Tibial artery (tissue), 4 donors: ENCODE data around the gene NPFFR1.

Experiments
- DNase-seq, 2 donors: peaks; one replicate each; pipeline ENCODE4 v3.0.0-alpha.2; 2019
- H3K27ac ChIP-seq, 2 donors: fragments of 200-600 bp; sonication (generic) in 1 of 2; 1 replicate in 1 of 2; 2 replicates in 1 of 2; pipeline ENCODE4 v1.5.1; 2018 to 2019; ENCODE audit warnings: mild to moderate bottlenecking in 1 of 2
- H3K27me3 ChIP-seq, 2 donors: fragments of 200-600 bp; sonication (generic) in 1 of 2; one replicate each; pipeline versions ENCODE4 v1.5.1 to v1.6.0; 2016 to 2019
- H3K36me3 ChIP-seq, 3 donors: fragments of 200-600 bp; sonication (generic) in 2 of 3; one replicate each; pipeline ENCODE4 v1.5.1; 2016 to 2019; ENCODE audit warnings: mild to moderate bottlenecking in 2 of 3
- H3K4me1 ChIP-seq, 4 donors: fragments of 200-600 bp; sonication (generic) in 2 of 4; 1 replicate in 3 of 4; 2 replicates in 1 of 4; pipeline ENCODE4 v1.5.1; 2016 to 2019
- H3K4me3 ChIP-seq, 2 donors: fragments of 200-600 bp; sonication (generic) in 1 of 2; 1 replicate in 1 of 2; 2 replicates in 1 of 2; pipeline ENCODE4 v1.5.1; 2018 to 2019; ENCODE audit warnings: mild to moderate bottlenecking in 2 of 2
- H3K9me3 ChIP-seq, 3 donors: fragments of 200-600 bp; sonication (generic) in 1 of 3; one replicate each; pipeline ENCODE4 v1.5.1; 2016 to 2019
- CTCF ChIP-seq, 2 experiments: fragments of 200-600 bp in 1 of 2; fragments of 450-650 bp in 1 of 2; IDR thresholded peaks; one replicate each; pipeline ENCODE4 v1.5.1; 2017 to 2019; ENCODE audit warnings: antibody characterized with exemption in 2 of 2, mild to moderate bottlenecking in 1 of 2, moderate library complexity in 1 of 2
- intact Hi-C: fragments of 100-400 bp; cut with DNase I; formaldehyde crosslinking; loops from one replicate; pipeline ENCODE4 v1.15.0; 2023; ENCODE audit warnings: low total_unique reads

Gene NPFFR1

DNA sequence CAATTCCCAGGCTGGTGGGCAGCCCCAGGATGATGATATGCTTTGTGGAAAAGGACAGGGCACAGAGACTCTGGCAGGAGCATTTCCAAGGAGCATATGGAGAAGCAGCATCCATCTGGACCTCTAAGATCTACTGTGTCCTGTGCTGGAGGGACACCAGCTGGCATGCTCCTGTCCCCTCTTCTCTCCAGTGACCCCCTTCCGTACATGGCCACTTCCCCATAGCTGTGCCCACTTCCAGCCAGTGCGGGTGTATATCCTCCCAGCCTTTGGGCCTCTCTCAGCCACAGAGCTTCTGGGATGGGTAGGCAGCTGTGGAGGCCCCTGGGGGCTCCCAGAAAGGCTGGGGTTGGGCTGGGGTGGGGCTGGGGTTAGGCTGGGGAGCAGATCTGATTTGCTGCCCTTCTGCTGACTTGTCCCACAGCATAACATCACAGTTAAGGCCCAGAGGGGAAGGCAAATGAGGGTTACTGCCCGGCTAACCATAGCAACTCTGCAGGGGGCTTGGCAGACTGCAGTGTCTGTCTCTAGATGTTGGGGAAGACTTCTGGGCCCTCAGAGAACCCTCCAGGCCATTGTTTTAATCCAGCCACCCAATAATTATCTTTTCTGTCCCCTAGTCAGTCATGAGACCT, 6.3 kb downstream of the NPFFR1 start:
- intact Hi-C loops = no loop called here
- H3K27me3 ChIP-seq = no peaks in the 10 kb centered on the region
- H3K9me3 ChIP-seq = no peaks in the 10 kb centered on the region
- no peak overlapping the region for H3K27ac ChIP-seq
- H3K4me3 ChIP-seq = no peak overlapping the region
- peaks cover 0 to 5% (median 0%) of the 10 kb centered on the region in 4 donors for H3K4me1 ChIP-seq
- no peak for TF ChIP-seq CTCF (IDR thresholded peaks at IDR 0.05)
- no peak for DNase-seq
- H3K36me3 ChIP-seq = no peaks in the 10 kb centered on the region

- DNase-seq = peak; percentile 57 to 66
- no peak overlapping the region for H3K27ac ChIP-seq
Observed at GRCh38 chr10:70274643-70275042, 9.2 kb downstream of the NPFFR1 start.

GRCh38 chr10:70272925-70273316, 10.9 kb downstream of the NPFFR1 start:
- Histone ChIP-seq H3K4me3 (no peak overlapping the region), H3K4me1 (peaks cover 0 to 5% (median 0%) of the 10 kb centered on the region in 4 donors), H3K36me3 (no peaks in the 10 kb centered on the region), H3K9me3 (no peaks in the 10 kb centered on the region), H3K27ac (no peak overlapping the region), H3K27me3 (no peaks in the 10 kb centered on the region)
- DNase-seq = no peak
- intact Hi-C loops = no loop called here
- peak; percentile 32 to 49 for TF ChIP-seq CTCF (IDR thresholded peaks at IDR 0.05)

More at GRCh38 chr10:70274643-70275042, 9.2 kb downstream of the NPFFR1 start:
- H3K9me3 ChIP-seq = no peaks in the 10 kb centered on the region
- H3K4me1 ChIP-seq = peaks cover 0 to 5% (median 0%) of the 10 kb centered on the region in 4 donors
- no peak for TF ChIP-seq CTCF (IDR thresholded peaks at IDR 0.05)
- intact Hi-C loops = no loop called here
- no peaks in the 10 kb centered on the region for H3K27me3 ChIP-seq
- no peaks in the 10 kb centered on the region for H3K36me3 ChIP-seq
- H3K4me3 ChIP-seq = no peak overlapping the region

GRCh38 chr10:70271996-70272924, 11.5 kb downstream of the NPFFR1 start:
- no peaks in the 10 kb centered on the region for H3K36me3 ChIP-seq
- H3K4me1 ChIP-seq = peaks cover 0 to 5% (median under 1%) of the 10 kb centered on the region in 4 donors
- TF ChIP-seq CTCF (IDR thresholded peaks at IDR 0.05) = no peak
- intact Hi-C loops = no loop called here
- H3K9me3 ChIP-seq = no peaks in the 10 kb centered on the region
- DNase-seq = peak; percentile 59 to 72
- H3K4me3 ChIP-seq = no peak overlapping the region
- no peak overlapping the region for H3K27ac ChIP-seq
- H3K27me3 ChIP-seq = no peaks in the 10 kb centered on the region

- no peaks in the 10 kb centered on the region for H3K27me3 ChIP-seq
- no peaks in the 10 kb centered on the region for H3K36me3 ChIP-seq
- no peaks in the 10 kb centered on the region for H3K9me3 ChIP-seq
- H3K4me3 ChIP-seq = no peak overlapping the region
- DNase-seq = no peak
- intact Hi-C loops = no loop called here
- no peak overlapping the region for H3K27ac ChIP-seq
- TF ChIP-seq CTCF (IDR thresholded peaks at IDR 0.05) = no peak
- peaks cover 0 to 5% (median 1%) of the 10 kb centered on the region in 4 donors for H3K4me1 ChIP-seq
Observed at GRCh38 chr10:70270952-70271351, 12.9 kb downstream of the NPFFR1 start.
